Activated CD4-positive, alpha-beta T cell treated with anti-CD3 and anti-CD28 coated beads for 1 hour (primary cell): ENCODE data around the gene CASD1.

Experiments used
- DNase-seq: peaks from one replicate; pipeline ENCODE4 v3.0.0-alpha.2; 2020

Gene CASD1

GRCh38 chr7:94509264-94509886 is at the start of gene CASD1:
Gene CASD1, plus strand, starts transcription at chr7:94509809. Its CDS starts 276 bp downstream, at chr7:94510085.
- peak; percentile 44 for DNase-seq

GRCh38 chr7:94466516-94466915 is 43.1 kb upstream of the CASD1 start:
- no peak for DNase-seq

GRCh38 chr7:94471604-94472003 is 38.0 kb upstream of the CASD1 start:
- no peak for DNase-seq

GRCh38 chr7:94472608-94473007 is 37.0 kb upstream of the CASD1 start:
- DNase-seq, result no peak

GRCh38 chr7:94476251-94476840 is 33.3 kb upstream of the CASD1 start:
- no peak for DNase-seq

- DNase-seq, result no peak
Observed at GRCh38 chr7:94477878-94478277, 31.7 kb upstream of the CASD1 start.

GRCh38 chr7:94478648-94479214 is 30.9 kb upstream of the CASD1 start:
- no peak for DNase-seq

- no peak for DNase-seq
Observed at GRCh38 chr7:94481279-94481678, 28.3 kb upstream of the CASD1 start.

- DNase-seq, result no peak
Observed at GRCh38 chr7:94482796-94483195, 26.8 kb upstream of the CASD1 start.

- DNase-seq, result no peak
Observed at GRCh38 chr7:94483843-94484242, 25.8 kb upstream of the CASD1 start.

GRCh38 chr7:94486216-94486615 is 23.4 kb upstream of the CASD1 start:
- no peak for DNase-seq

- no peak for DNase-seq
Observed at GRCh38 chr7:94491410-94491809, 18.2 kb upstream of the CASD1 start.

GRCh38 chr7:94492601-94493000 is 17.0 kb upstream of the CASD1 start:
- no peak for DNase-seq

- DNase-seq, result no peak
Observed at GRCh38 chr7:94497874-94498670, 11.5 kb upstream of the CASD1 start.

- no peak for DNase-seq
Observed at GRCh38 chr7:94498918-94499317, 10.7 kb upstream of the CASD1 start.

- no peak for DNase-seq
Observed at GRCh38 chr7:94507462-94507861, 2.1 kb upstream of the CASD1 start.

- DNase-seq, result no peak
Observed at GRCh38 chr7:94507962-94508361, 1.6 kb upstream of the CASD1 start.

- peak; percentile 45 for DNase-seq
Observed at GRCh38 chr7:94509887-94510581, 425 bp downstream of the CASD1 start.

GRCh38 chr7:94510582-94511496 is 1.2 kb downstream of the CASD1 start:
- no peak for DNase-seq

GRCh38 chr7:94511718-94512117 is 2.1 kb downstream of the CASD1 start:
- no peak for DNase-seq

- no peak for DNase-seq
Observed at GRCh38 chr7:94512735-94513564, 3.3 kb downstream of the CASD1 start.
